Fibroblast of lung (primary cell): ENCODE data around the gene ERBB4. TPM values are rescaled to one million over a fixed set of nuclear protein-coding genes. Genes with fewer than 3 reads are reported as not detected.

Experiments used
- DNase-seq, 2 donors: peaks; one replicate each; pipeline versions ENCODE4 v3.0.0 to v3.0.0-alpha.2; 2010; ENCODE audit warnings: low read depth in 2 of 2
- H2AFZ ChIP-seq: 2 replicates; pipeline ENCODE4 v1.5.1; 2012; ENCODE audit warnings: low read length, control low read depth, inconsistent platforms
- H3K27ac ChIP-seq: 2 replicates; pipeline ENCODE4 v1.5.1; 2011; ENCODE audit warnings: low read length, control low read depth; ENCODE audit not compliant: insufficient read depth
- H3K27me3 ChIP-seq: 2 replicates; pipeline ENCODE4 v1.5.1; 2011; ENCODE audit warnings: mild to moderate bottlenecking, low read length; ENCODE audit not compliant: control insufficient read depth, insufficient read depth
- H3K36me3 ChIP-seq: 2 replicates; pipeline ENCODE4 v1.5.1; 2011; ENCODE audit warnings: low read length; ENCODE audit not compliant: control insufficient read depth, insufficient read depth
- H3K4me1 ChIP-seq: 2 replicates; pipeline ENCODE4 v1.5.1; 2011; ENCODE audit warnings: low read length; ENCODE audit not compliant: control insufficient read depth, insufficient read depth; ENCODE audit errors: extremely low read depth
- H3K4me2 ChIP-seq: 2 replicates; pipeline ENCODE4 v1.5.1; 2011; ENCODE audit warnings: low read length, control low read depth; ENCODE audit not compliant: insufficient read depth; ENCODE audit errors: extremely low read depth
- H3K4me3 ChIP-seq, 4 experiments: fragments of 200-600 bp in 1 of 4; sonication (generic) in 1 of 4; replicated peaks in 1 of 4; 2 replicates each; pipeline ENCODE4 v1.5.1; 2011 to 2016; ENCODE audit warnings: low read length in 4 of 4, low read depth in 3 of 4, mild to moderate bottlenecking in 3 of 4, control low read depth in 2 of 4, inconsistent platforms in 1 of 4, mixed read lengths in 1 of 4; ENCODE audit not compliant: insufficient read depth in 1 of 4; ENCODE audit errors: control extremely low read depth in 1 of 4
- H3K79me2 ChIP-seq: 2 replicates; pipeline ENCODE4 v1.5.1; 2012; ENCODE audit warnings: mild to moderate bottlenecking, low read length, inconsistent platforms; ENCODE audit not compliant: control insufficient read depth, insufficient read depth
- H3K9ac ChIP-seq: 2 replicates; pipeline ENCODE4 v1.5.1; 2011; ENCODE audit warnings: mild to moderate bottlenecking, low read length, control low read depth; ENCODE audit not compliant: insufficient read depth
- H3K9me3 ChIP-seq: 2 replicates; pipeline ENCODE4 v1.5.1; 2012; ENCODE audit warnings: low read depth, low read length; ENCODE audit not compliant: control insufficient read depth, insufficient read depth
- H4K20me1 ChIP-seq: 2 replicates; pipeline ENCODE4 v1.5.1; 2011; ENCODE audit warnings: low read length; ENCODE audit not compliant: control insufficient read depth, insufficient read depth; ENCODE audit errors: extremely low read depth
- CTCF ChIP-seq, 2 donors: IDR thresholded peaks in 1 of 2; conservative IDR thresholded peaks in 1 of 2; 1 replicate in 1 of 2; 2 replicates in 1 of 2; pipeline ENCODE4 v1.5.1; 2011 to 2012; ENCODE audit warnings: low read length in 2 of 2, control low read depth in 1 of 2, inconsistent platforms in 1 of 2, low read depth in 1 of 2, mild to moderate bottlenecking in 1 of 2
- EZH2 ChIP-seq: IDR thresholded peaks from 2 replicates; pipeline ENCODE4 v1.5.1; 2012; ENCODE audit warnings: low read length, control low read depth, mild to moderate bottlenecking; ENCODE audit errors: missing control alignments
- polyA plus RNA-seq, 2 donors: library from polyadenylated mRNA; depleted of rRNA in 1 of 2; stranded (reverse) in 1 of 2; unstranded in 1 of 2; fragments of >200 nt; gene quantifications; 2 replicates each; pipeline ENCODE4 v1.2.1, GENCODE V29; 2011 to 2012; ENCODE audit warnings: missing spikeins in 1 of 2
- total RNA-seq: library from RNA; depleted of rRNA; stranded (reverse); fragments of >200 nt; gene quantifications from 2 replicates; pipeline ENCODE4 v1.2.1, GENCODE V29; 2014

Gene ERBB4
- total and polyA plus RNA-seq, 2 donors (not counting 1 experiment from before 2014, with no cell fraction given) = 0.08 to 0.17 TPM

- TF ChIP-seq EZH2 (no peak), CTCF (conservative IDR thresholded peaks at IDR 0.05 in 1 of 2, IDR thresholded peaks at IDR 0.05 in 1 of 2; ENCODE audit: low read depth in 1 of 2, low read length in 2 of 2) (no peak)
Observed at GRCh38 chr2:212540341-212540740, 1.7 kb upstream of the ERBB4 start.

GRCh38 chr2:212539072-212539880 lies 674 bp upstream of the ERBB4 start:
- Histone ChIP-seq H4K20me1 (no peaks in the 10 kb centered on the region), H3K4me3 (peak overlapping the region; percentile 50 to 61 (median 54)), H3K4me1 (peaks cover 2% of the 10 kb centered on the region), H3K27ac (no peak overlapping the region), H3K79me2 (no peaks in the 10 kb centered on the region), H3K27me3 (peaks cover 17% of the 10 kb centered on the region), H2AFZ (no peak overlapping the region), H3K4me2 (peak overlapping the region; percentile 89), H3K36me3 (no peaks in the 10 kb centered on the region), H3K9ac (no peak overlapping the region), H3K9me3 (no peaks in the 10 kb centered on the region)
- no peak for TF ChIP-seq CTCF (conservative IDR thresholded peaks at IDR 0.05 in 1 of 2, IDR thresholded peaks at IDR 0.05 in 1 of 2; ENCODE audit: low read depth in 1 of 2, low read length in 2 of 2)
- TF ChIP-seq EZH2 = no peak
- peak; percentile 6 to 23 for DNase-seq

More at GRCh38 chr2:212540341-212540740, 1.7 kb upstream of the ERBB4 start:
- H3K27ac ChIP-seq = no peak overlapping the region
- H3K4me3 ChIP-seq = no peak overlapping the region
- H3K4me2 ChIP-seq = no peak overlapping the region
- H4K20me1 ChIP-seq = no peaks in the 10 kb centered on the region
- no peak for DNase-seq
- no peak overlapping the region for H3K9ac ChIP-seq
- H3K9me3 ChIP-seq = no peaks in the 10 kb centered on the region
- H2AFZ ChIP-seq = no peak overlapping the region
- H3K79me2 ChIP-seq = no peaks in the 10 kb centered on the region
- H3K36me3 ChIP-seq = no peaks in the 10 kb centered on the region
- peaks cover 2% of the 10 kb centered on the region for H3K4me1 ChIP-seq
- peaks cover 17% of the 10 kb centered on the region for H3K27me3 ChIP-seq

- DNase-seq = no peak
- Histone ChIP-seq H3K27me3 (peaks cover 17% of the 10 kb centered on the region), H3K9ac (no peak overlapping the region), H2AFZ (no peak overlapping the region), H3K36me3 (no peaks in the 10 kb centered on the region), H3K27ac (no peak overlapping the region), H3K9me3 (no peaks in the 10 kb centered on the region), H3K4me1 (peaks cover 2% of the 10 kb centered on the region), H3K4me2 (peak overlapping the region; percentile 89), H4K20me1 (no peaks in the 10 kb centered on the region), H3K79me2 (no peaks in the 10 kb centered on the region), H3K4me3 (peak overlapping the region; percentile 37 to 61 (median 50))
- TF ChIP-seq CTCF (conservative IDR thresholded peaks at IDR 0.05 in 1 of 2, IDR thresholded peaks at IDR 0.05 in 1 of 2; ENCODE audit: low read depth in 1 of 2, low read length in 2 of 2) = no peak
- peak; percentile 39 for TF ChIP-seq EZH2
Observed at GRCh38 chr2:212537726-212538304, 787 bp downstream of the ERBB4 start.
